Brain pericyte (primary cell): Measurements from ENCODE around the gene IQCH.

ENCODE experiments used
- DNase-seq: peaks from one replicate; pipeline ENCODE4 v3.0.0-alpha.2; 2012; ENCODE audit warnings: low read depth, low spot score

Gene IQCH

GRCh38 chr15:67501177-67501835 lies 246.7 kb downstream of the IQCH start:
- DNase-seq = no peak

DNA sequence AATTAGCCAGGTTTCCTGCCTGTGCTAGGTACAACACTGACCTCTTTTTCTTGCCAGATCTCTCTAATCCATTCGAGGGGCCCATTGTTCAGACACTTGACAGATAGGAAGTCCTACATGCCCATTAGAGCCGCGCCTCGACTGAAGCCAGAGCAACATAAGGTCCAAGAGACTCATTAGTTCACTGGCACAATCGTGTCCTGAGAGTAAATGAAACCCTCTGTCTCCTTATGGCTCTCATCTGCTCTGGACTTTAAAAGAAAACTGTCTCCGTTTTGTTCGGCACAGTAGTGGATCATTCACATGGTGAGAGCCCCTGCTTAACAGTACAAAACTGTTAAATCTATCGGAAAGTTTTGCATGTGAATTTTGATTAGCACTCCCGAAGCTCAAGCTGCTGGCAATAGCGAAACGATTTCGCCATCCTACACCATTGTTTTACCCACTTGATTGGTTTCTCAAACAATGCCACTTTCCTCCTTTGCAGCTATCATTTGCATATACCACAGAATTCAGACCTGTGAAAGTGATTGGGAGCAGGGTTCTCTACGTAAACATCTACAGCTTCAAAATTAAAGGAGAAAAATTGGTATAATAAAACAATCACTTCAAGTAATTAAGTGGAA lies 247.4 kb downstream of the IQCH start:
- DNase-seq = no peak

DNA sequence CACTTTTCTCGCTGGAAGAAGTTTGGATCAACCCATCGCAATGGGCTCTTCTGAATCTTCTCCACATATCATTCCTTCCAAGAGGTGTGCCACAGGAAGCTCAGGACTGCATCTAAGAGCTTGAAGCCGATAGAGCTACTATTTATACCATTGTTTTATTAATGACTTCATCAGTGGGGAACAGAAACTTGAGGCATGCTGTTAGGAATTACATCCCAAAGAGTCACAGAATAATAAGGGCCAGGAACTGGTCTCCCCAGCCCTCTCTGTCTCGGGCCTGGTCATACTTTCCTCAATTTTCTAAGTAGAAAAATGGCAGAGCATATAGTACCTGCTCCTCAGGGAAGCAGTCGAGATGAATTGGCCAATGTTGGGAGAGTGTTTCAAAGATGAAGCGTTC lies 249.5 kb downstream of the IQCH start:
- no peak for DNase-seq

DNA sequence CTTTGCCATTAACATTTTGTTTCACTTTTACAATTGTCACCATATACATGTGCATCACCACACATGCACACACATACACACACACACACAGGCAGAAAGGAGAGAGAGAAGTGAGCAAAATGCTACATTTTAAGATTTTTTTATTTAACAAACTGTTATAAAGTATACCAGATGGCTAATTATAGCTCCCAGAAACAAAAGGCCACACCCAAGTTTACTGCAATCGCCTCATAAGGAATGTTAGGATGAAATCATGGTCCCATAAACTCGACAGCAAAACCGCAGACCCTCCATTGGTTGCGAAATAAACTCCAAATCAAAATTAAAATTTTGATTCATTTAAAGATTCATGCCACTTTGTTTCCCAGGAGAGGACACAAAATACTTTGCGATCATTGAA lies 250.2 kb downstream of the IQCH start:
- no peak for DNase-seq

GRCh38 chr15:67505675-67506572 lies 251.3 kb downstream of the IQCH start:
- no peak for DNase-seq

DNA sequence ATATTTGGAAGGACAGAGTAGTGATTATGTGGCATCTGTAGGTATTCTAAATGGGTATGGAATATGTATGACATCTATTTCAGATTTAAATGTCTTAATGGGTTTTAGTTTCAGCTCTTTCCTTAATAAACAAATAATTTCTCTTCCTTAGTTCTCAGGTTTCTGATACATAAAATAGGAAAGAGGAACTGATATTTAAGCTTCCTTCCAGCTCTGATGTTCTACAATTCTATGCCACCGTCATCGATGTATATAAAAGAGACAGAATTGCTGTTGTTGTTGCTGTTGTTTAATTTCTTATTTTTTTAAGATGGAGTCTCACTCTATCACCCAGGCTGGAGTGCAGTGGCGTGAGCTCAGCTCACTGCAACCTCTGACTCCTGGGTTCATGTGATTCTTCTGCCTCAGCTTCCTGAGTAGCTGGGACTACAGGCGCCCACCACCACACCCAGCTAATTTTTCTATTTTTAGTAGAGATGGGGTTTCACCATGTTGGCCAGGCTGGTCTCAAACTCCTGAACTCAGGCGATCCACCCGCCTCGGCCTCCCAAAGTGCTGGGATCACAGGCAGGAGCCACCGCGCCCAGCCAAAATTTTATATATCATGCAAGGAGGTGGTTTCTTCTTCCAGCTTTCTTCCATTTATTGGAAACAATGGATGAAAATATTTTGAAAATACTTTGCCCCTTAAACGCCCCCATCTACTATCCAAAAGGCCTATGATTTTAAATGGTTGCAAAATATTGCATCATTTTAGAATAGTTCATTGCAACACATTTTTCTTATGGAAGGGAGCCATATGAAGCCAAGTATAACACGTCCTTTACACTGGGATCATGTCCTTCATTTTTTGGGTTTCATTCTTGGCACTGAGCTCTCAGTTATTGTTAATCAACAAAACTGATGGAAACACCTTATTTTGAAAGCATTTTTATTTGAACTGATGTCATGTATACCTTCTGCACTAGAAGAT lies 252.5 kb downstream of the IQCH start:
- DNase-seq = no peak

GRCh38 chr15:67508407-67508806 lies 253.8 kb downstream of the IQCH start:
- no peak for DNase-seq

DNA sequence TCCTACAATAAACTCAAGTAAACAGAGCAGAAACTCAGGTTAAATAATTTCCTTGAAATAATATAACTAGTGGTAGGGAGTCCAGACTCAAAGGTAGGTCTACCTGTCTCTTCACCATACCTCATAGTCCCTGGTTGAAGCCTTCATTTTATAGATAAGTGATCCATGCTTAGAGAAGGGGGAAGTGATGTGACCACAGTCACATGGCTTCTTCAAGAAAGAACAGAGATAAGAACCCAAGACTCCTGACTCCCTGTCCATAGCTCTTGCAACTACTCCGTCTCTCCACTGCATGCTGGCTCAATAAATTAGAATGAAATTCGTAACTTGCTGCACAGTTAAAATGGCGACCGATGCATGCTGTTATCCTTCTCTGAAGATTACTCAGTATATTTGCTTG lies 255.3 kb downstream of the IQCH start:
- DNase-seq = no peak

GRCh38 chr15:67510597-67511190 lies 256.1 kb downstream of the IQCH start:
- no peak for DNase-seq

- no peak for DNase-seq
Observed at GRCh38 chr15:67511606-67512005, 257.0 kb downstream of the IQCH start.

GRCh38 chr15:67512140-67512539 lies 257.6 kb downstream of the IQCH start:
- DNase-seq = no peak

- DNase-seq = no peak
Observed at GRCh38 chr15:67512933-67513714, 258.5 kb downstream of the IQCH start.

DNA sequence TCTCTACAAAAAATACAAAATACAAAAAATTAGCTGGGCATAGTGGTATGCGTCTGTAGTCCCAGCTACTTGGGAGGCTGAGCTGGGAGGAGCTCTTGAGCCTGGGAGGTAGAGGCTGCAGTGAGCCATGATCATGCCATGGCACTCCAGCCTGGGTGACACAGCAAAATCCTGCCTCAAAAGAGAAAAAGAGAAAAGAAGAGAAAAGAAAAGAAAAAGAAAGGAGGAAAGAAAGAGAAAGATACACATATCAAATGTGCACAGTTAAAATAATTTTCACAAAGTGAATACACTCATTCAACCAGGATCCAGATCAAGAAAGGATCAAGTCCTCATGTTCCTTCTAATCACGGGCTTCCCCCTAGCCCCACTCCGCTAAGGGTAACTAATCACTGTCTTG lies 260.5 kb downstream of the IQCH start:
- no peak for DNase-seq

DNA sequence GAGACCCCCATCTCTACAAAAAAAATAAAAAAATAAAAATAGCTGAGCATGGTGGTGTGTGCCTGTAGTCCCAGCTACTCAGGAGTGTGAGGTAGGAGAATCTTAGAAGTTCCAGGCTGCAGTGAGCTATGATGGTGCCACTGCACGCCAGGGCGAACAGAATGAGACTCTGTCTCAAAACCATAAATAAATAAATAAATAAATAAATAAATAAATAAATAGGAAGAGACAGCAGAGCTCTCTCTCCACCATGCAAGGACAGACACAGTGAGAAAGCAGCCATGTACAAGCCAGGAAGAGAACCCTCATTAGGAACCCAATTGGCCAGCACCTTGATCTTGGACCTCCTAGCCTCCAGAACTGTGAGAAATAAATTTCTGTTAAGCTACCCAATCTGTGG lies 261.0 kb downstream of the IQCH start:
- DNase-seq = no peak

DNA sequence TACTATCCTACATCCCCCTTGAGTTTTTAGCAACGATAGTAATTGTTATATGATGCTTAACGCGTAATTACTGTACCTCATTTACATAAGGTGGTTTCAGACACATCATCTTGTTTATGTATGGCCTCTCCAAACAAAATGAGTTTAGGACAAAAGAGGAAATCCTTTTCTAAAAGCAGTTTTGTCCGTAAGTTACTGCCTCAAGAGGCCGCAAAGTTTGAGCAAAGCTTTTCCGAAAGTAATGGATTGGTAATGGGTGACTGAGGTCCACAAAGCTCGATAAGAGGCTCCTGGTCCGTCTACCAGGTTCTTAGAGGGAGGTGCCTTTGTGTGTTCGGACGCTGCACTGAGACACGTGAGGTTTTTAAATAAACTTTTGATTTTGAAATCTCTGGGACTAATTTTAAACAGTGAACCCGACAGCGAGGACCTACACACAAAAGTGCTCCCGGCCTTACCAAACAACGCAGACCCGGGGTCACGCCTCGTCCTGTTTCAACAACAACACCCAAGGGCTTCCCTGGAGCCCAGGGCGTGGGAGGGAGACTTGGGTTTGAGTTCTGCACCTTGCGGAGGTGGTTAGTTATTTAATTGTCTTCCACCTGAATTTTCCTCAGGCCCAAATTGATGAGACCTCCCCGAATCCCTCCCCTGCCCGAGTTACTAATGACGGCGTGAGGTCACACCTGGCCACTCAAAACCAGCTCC lies 265.9 kb downstream of the IQCH start:
- no peak for DNase-seq

GRCh38 chr15:67521029-67521782 lies 266.6 kb downstream of the IQCH start, which contains the start of gene C15orf61:
Gene C15orf61 (plus strand): TSS chr15:67521131. CDS start chr15:67521249, 118 bp downstream.
- DNase-seq = no peak

- DNase-seq = no peak
Observed at GRCh38 chr15:67521783-67522568, 267.4 kb downstream of the IQCH start.

GRCh38 chr15:67523330-67523729 lies 268.7 kb downstream of the IQCH start:
- no peak for DNase-seq
